Lung (tissue), 11 donors: Measurements from ENCODE around the gene NPHP1. TPM values are rescaled to one million over a fixed set of nuclear protein-coding genes. Genes with fewer than 3 reads are reported as not detected.
"Not testable (repeated sequence)": the region's sequence is repeated elsewhere in the genome, so short reads cannot be mapped to it uniquely, and the experiment has no call there.

Experiments used
- ATAC-seq: fragments of 200-7000 bp; cut with Tn5 transposase; one replicate; pipeline ENCODE4 v1.9.1; 2020; ENCODE audit warnings: moderate number of reproducible peaks; ENCODE audit not compliant: insufficient read depth, low FRiP score
- DNase-seq, 3 donors: peaks; one replicate each; pipeline ENCODE4 v3.0.0-alpha.2; 2013 to 2017
- H3K27ac ChIP-seq, 2 donors: one replicate each; pipeline ENCODE4 v1.5.1; 2013; ENCODE audit warnings: mild to moderate bottlenecking in 2 of 2, moderate library complexity in 2 of 2, control low read depth in 1 of 2, inconsistent platforms in 1 of 2, low read depth in 1 of 2, low read length in 1 of 2
- H3K27me3 ChIP-seq, 3 donors: one replicate each; pipeline ENCODE4 v1.5.1; 2013; ENCODE audit warnings: low read length in 2 of 3; ENCODE audit not compliant: control insufficient read depth in 3 of 3, insufficient read depth in 3 of 3
- H3K36me3 ChIP-seq, 4 donors: one replicate each; pipeline ENCODE4 v1.5.1; 2013; ENCODE audit warnings: low read length in 4 of 4, mild to moderate bottlenecking in 1 of 4, moderate library complexity in 1 of 4; ENCODE audit not compliant: control insufficient read depth in 4 of 4, insufficient read depth in 4 of 4
- H3K4me1 ChIP-seq, 5 donors: one replicate each; pipeline ENCODE4 v1.5.1; 2013; ENCODE audit warnings: low read length in 5 of 5, mild to moderate bottlenecking in 2 of 5, moderate library complexity in 1 of 5; ENCODE audit not compliant: control insufficient read depth in 5 of 5, insufficient read depth in 5 of 5
- H3K4me3 ChIP-seq: one replicate; pipeline ENCODE4 v1.5.1; 2013; ENCODE audit warnings: mild to moderate bottlenecking, control low read depth, moderate library complexity
- H3K9ac ChIP-seq, 2 donors: one replicate each; pipeline ENCODE4 v1.5.1; 2013; ENCODE audit warnings: low read length in 2 of 2, control low read depth in 1 of 2; ENCODE audit not compliant: insufficient read depth in 1 of 2
- H3K9me3 ChIP-seq, 4 donors: one replicate each; pipeline ENCODE4 v1.5.1; 2013; ENCODE audit warnings: low read length in 3 of 4, mild to moderate bottlenecking in 1 of 4, moderate library complexity in 1 of 4; ENCODE audit not compliant: control insufficient read depth in 4 of 4, insufficient read depth in 3 of 4
- WGBS, 2 donors: extraction: QIAGEN DNeasy Blood & Tissue Kit; methylation state at CpG; one replicate each; pipeline ENCODE4 v1.1.7; 2013; 5-methylcytosine and 5-hydroxymethylcytosine counted together
- polyA plus RNA-seq, 2 donors: library from polyadenylated mRNA; stranded (reverse); fragments of 200-250 nt; gene quantifications; one replicate each; pipeline ENCODE4 v1.2.1, GENCODE V29; 2013
- small RNA-seq: library from RNA; depleted of rRNA; stranded (forward); fragments of <200 nt; gene quantifications from one replicate; pipeline ENCODE3, GENCODE V24; 2014; ENCODE audit warnings: low replicate concordance
- total RNA-seq, 2 donors: library from RNA; depleted of rRNA in 1 of 2; stranded (reverse); fragments of >200 nt in 1 of 2; gene quantifications; one replicate each; pipeline ENCODE4 v1.2.1, GENCODE V29; 2014 to 2021
- donor health status: Bipolar disorder and iron deficiency.
- donor health status: healthy.
- donor health status: DM: yes; HTN: yes; CAD: no.

NPHP1 gene
- total and polyA plus RNA-seq, 4 donors: 6.0 to 17.1 (median 11.7) TPM

DNA sequence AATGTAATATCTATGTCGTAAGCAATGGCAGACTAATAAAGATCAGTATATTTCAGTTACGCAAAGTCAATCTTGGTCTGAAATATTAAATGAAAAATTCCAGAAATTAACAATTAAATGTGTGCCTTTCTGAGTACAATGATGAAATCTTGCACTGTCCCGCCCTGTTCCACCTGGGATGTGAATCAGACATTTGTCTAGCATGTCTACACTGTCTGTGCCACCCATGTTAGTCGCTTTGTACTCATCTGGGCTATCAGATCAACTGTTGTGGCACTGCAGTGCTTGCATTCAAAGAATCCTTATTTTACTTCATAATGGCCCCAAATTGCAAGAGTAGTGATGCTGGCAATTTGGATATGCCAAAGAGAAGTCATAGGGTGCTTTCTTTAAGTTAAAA is 114.6 kb downstream of the NPHP1 start:
- not testable (repeated sequence) for DNase-seq, H3K36me3 ChIP-seq, H3K27ac ChIP-seq, H3K27me3 ChIP-seq, H3K9ac ChIP-seq, H3K4me3 ChIP-seq, H3K4me1 ChIP-seq, H3K9me3 ChIP-seq, ATAC-seq
- 45 to 50% methylated on average over 2 of the region's 4 CpGs for WGBS, 2 donors

DNA sequence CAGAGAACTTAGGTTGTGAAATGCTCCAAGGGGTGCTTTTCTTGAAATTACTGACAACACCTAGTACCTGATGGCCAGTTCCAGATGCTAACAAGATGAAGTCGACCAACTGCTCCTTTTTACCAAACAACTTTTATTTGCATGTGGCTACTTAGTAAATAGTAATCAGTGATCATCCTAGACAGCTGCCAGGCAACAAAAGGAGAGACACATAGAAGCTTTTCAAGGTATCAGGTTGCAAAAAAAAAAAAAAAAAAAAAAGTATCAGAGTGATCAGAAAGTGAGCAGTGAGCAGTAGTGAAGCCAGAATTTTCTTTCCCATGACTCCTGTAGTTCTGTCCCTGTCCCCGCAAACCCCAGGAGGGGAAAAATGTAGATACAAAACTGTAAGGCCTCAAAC is 121.1 kb downstream of the NPHP1 start:
- WGBS, 2 donors: no CpG with 5 or more reads among the region's 2 CpGs
- not testable (repeated sequence) for H3K4me1 ChIP-seq, H3K9me3 ChIP-seq, H3K9ac ChIP-seq, H3K27ac ChIP-seq, DNase-seq, H3K4me3 ChIP-seq, ATAC-seq, H3K36me3 ChIP-seq, H3K27me3 ChIP-seq

DNA sequence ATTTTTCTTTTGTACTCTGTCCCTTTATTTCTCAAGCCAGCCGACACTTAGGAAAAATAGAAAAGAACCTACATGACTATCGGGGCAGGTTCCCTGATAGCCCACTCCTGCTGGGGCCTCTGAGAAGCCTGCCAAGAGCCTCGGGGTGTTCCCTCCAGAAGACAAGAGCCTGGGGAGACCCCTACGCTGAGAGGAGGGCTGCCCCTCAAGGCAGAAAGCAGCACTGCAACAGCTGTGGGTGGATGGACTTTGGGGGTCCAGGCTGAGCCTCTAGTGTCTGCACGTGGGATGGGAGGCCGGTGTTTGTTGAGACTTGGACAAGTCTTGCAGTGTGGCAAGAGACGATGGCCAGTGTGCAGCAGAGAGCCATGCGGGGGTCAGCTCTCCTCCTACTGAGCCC is 121.7 kb downstream of the NPHP1 start:
- WGBS, 2 donors: no CpG with 5 or more reads among the region's 8 CpGs
- H3K4me3 ChIP-seq, H3K9me3 ChIP-seq, H3K9ac ChIP-seq, DNase-seq, H3K27ac ChIP-seq, H3K4me1 ChIP-seq, H3K36me3 ChIP-seq, ATAC-seq, H3K27me3 ChIP-seq: not testable (repeated sequence)

DNA sequence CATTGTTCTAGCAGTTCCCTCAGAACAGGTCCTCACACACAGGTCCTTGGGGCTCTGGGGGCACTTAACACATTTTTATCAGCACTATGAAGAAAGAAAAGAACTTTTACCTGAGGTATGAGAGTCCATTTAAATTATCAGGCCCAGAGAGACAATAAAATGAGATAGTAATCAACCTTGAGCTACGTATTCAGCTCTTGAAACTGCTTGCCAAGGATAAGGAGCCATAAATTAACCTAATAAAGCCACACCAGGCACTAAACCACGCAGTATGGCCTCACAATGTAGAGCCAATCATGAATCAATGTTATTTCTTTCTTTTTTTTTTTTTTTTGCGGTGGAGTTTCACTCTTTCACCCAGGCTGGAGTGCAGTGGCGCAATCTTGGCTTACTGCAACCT is 126.7 kb downstream of the NPHP1 start:
- DNase-seq, H3K9me3 ChIP-seq, H3K4me1 ChIP-seq, H3K27ac ChIP-seq, H3K9ac ChIP-seq, H3K36me3 ChIP-seq, H3K4me3 ChIP-seq, ATAC-seq, H3K27me3 ChIP-seq: not testable (repeated sequence)
- WGBS, 2 donors: 83 to 100% methylated on average over 1 of the region's 4 CpGs

DNA sequence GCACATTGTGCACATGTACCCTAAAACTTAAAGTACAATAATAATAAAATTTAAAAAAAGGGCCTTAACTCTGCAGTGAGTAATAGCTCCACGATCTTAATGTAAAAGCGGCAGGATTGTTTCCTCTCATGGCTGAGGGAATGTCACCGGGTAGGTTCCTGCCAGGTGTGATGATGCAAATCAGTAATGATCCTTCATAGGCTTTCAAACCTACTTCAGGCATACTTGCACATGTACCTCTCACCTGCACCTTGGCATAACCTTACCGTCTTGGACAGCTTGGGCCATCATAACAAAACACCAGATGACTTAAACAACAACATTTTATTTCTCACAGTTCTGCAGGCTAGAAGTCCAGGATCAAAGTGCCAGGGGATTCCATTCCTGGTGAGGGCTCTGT is 128.9 kb downstream of the NPHP1 start:
- not testable (repeated sequence) for H3K27me3 ChIP-seq, H3K4me1 ChIP-seq, ATAC-seq, H3K36me3 ChIP-seq, H3K9me3 ChIP-seq, H3K4me3 ChIP-seq, DNase-seq, H3K27ac ChIP-seq, H3K9ac ChIP-seq
- WGBS, 2 donors: 62 to 82% methylated on average over 2 of the region's 4 CpGs

Small RNA genes within 50 kb of the gene (small RNA-seq; reads per million reads assigned to genes)
- not detected for gene MIR4436B1

Other genes starting within 250 kb of the NPHP1 start
- gene MALL, start 89.2 kb downstream of the NPHP1 start, total RNA-seq: 100 to 1,000 TPM; 121 to 123 TPM
- 10 to 100 TPM; 41.5 to 97.7 TPM for gene MALL, start 89.2 kb downstream of the NPHP1 start, polyA plus RNA-seq
- 10 to 100 TPM; 29.4 to 67.4 TPM for gene MTLN, start 7.5 kb upstream of the NPHP1 start, total RNA-seq
- gene MTLN, start 7.5 kb upstream of the NPHP1 start, polyA plus RNA-seq: 100 to 1,000 TPM; 139 to 322 TPM